Mononuclear cell (primary cell): ENCODE results near the gene TMED5. TPM values are rescaled to one million over a fixed set of nuclear protein-coding genes. Genes with fewer than 3 reads are reported as not detected.

ENCODE experiments used
- H3K27me3 ChIP-seq: 2 replicates; pipeline ENCODE4 v1.6.0; 2011; ENCODE audit warnings: low read length, control low read depth; ENCODE audit not compliant: insufficient read depth
- H3K4me1 ChIP-seq: 2 replicates; pipeline ENCODE4 v1.5.1; 2011; ENCODE audit warnings: mild to moderate bottlenecking, low read length, control low read depth; ENCODE audit not compliant: insufficient read depth
- H3K4me3 ChIP-seq: 2 replicates; pipeline ENCODE4 v1.5.1; 2011; ENCODE audit warnings: mild to moderate bottlenecking, low read length, moderate library complexity
- H3K9me3 ChIP-seq: 2 replicates; pipeline ENCODE4 v1.5.1; 2011; ENCODE audit warnings: low read depth, mild to moderate bottlenecking, control low read depth, low read length
- total RNA-seq: library from RNA; depleted of rRNA; stranded (reverse); fragments of >200 nt; gene quantifications from one replicate; pipeline ENCODE4 v1.2.3, GENCODE V29; 2012

TMED5 gene
- total RNA-seq, 1 donor, result 93.1 TPM

DNA sequence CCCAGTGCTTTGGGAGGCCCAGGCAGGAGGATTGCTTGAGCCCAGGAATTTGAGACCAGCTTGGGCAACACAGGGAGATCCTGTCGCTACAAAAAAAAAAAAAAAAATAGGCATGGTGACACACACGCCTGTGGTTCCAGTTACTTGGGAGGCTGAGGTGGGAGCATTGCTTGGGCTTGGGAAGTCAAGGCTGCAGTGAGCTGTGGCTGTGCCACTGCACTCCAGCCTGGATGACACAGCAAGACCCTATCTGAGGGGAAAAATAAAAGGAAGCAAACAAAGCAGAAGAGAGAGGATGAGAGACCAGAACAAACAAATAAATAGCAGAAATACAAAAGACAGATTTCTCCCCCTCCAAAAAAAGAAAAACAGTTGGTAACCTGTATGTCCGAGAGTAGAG, 67.1 kb downstream of the TMED5 start:
- Histone ChIP-seq H3K9me3 (no peaks in the 10 kb centered on the region), H3K4me3 (no peak overlapping the region), H3K27me3 (no peaks in the 10 kb centered on the region), H3K4me1 (peaks cover 4% of the 10 kb centered on the region)

DNA sequence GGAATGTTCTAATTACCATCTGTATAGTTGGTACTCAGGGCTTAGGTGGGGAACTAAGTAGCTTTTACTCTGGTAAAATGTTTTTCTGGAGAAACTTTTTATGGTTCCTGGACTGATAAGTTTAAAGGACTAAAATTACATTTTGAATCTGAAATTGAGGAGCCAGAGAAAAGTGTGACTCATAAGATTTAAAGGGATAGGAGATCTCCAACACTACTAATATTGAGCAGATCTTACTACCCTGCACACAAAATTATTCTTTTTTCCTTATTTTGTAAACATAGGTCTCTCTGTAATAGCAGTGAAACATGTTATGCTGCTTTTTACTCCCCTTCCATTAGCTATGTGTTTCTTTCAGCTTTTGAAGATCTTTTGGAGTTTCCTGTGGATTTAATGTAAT, 68.7 kb downstream of the TMED5 start:
- Histone ChIP-seq H3K9me3 (no peaks in the 10 kb centered on the region), H3K27me3 (no peaks in the 10 kb centered on the region), H3K4me3 (no peak overlapping the region), H3K4me1 (peaks cover 4% of the 10 kb centered on the region)

DNA sequence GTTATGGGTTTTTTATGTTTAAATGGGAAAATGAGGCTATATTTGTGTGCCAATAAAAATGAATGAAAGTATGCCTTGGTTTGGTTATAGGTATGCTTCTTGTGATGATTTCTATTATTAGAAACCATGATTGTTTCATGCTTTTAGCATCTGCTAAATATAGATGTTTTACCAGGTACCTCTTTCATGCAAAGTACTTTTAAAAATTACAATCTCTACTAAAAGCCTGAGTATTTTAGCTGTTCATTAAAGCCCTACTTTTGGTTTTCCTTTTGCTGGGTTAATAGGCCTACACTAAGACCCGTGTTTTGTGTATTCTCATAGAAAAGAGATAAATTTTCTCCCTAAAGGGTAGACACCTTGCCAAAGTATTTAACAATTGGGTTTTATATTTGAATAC, 69.1 kb downstream of the TMED5 start:
- Histone ChIP-seq H3K27me3 (no peaks in the 10 kb centered on the region), H3K4me3 (no peak overlapping the region), H3K9me3 (no peaks in the 10 kb centered on the region), H3K4me1 (peaks cover 4% of the 10 kb centered on the region)

DNA sequence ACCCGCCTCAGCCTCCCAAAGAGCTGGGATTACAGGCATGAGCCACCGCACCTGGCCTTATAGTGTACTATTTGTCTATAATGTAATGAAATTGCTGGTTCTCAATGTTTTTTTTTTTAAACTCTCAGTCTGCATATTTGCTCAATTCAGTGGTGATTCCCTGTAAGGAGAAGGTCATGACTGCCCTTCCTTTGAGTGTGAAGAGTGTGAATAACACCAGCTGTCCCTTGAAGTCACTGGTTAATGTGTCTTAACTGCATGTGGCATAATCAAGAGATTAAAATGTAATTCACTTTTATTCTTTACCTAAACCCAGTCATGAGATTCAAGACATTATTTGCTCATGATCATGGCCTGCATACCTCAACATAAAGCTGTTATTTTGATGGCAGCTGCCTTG, 70.6 kb downstream of the TMED5 start:
- no peaks in the 10 kb centered on the region for H3K9me3 ChIP-seq
- H3K4me3 ChIP-seq, result no peak overlapping the region
- peaks cover 4% of the 10 kb centered on the region for H3K4me1 ChIP-seq
- no peaks in the 10 kb centered on the region for H3K27me3 ChIP-seq

DNA sequence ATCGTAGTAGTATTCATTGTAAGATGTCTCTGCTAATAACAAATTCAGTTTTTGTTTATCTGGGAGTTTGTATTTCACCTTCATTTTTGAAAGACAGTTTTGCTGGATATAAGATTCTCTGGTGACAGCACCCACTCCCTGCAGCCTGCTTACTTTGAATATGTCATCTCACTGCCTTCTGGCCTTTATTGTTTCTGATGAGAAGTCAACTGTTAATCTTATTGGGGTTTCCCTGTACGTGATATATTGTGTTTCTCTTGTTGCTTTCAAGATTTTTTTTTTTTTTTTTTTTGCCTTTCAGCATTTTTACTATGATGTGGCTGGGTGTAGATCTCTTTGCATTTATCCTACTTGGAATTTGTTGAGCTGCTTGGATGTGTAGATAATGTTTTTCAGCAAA, 71.9 kb downstream of the TMED5 start:
- H3K9me3 ChIP-seq, result no peaks in the 10 kb centered on the region
- H3K27me3 ChIP-seq, result no peaks in the 10 kb centered on the region
- no peak overlapping the region for H3K4me3 ChIP-seq
- peaks cover 4% of the 10 kb centered on the region for H3K4me1 ChIP-seq

DNA sequence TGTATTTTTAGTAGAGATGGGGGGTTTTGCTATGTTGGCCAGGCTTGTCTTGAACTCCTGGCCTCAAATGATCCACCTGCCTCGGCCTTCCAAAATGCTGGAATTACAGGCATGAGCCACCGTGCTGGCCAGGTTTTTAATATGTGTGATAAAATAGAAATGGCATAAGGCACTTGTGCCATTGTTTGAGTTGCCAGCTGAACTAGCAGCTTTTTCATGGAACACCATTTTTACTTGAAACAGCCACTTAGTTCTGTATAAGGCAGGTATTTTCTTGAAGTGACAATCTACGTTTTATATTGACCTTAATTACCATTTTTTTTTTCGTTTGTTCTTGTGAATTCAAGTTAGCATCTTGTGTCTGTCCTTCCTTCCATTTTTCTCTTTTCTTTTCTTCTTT, 72.8 kb downstream of the TMED5 start:
- H3K4me3 ChIP-seq, result no peak overlapping the region
- no peaks in the 10 kb centered on the region for H3K27me3 ChIP-seq
- peaks cover 4% of the 10 kb centered on the region for H3K4me1 ChIP-seq
- no peaks in the 10 kb centered on the region for H3K9me3 ChIP-seq

DNA sequence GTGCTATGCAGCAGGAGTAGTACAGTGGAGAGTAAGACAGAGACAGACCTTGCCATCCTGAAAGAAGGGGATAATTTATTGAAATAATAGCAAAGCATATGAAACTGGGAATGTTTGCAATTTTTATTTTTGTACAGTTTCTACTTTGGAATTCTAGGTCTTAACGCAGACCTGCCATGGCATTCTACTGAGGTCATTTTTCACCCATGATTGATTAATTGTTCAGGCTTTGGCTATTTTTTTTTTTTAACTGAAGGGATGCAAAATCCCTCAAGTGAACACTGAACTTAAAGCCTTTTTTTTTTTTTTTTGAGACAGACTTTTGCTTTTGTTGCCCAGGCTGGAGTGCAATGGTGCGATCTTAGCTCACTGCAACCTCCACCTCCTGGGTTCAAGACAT, 74.0 kb downstream of the TMED5 start:
- Histone ChIP-seq H3K4me3 (no peak overlapping the region), H3K9me3 (no peaks in the 10 kb centered on the region), H3K4me1 (no peaks in the 10 kb centered on the region), H3K27me3 (no peaks in the 10 kb centered on the region)

DNA sequence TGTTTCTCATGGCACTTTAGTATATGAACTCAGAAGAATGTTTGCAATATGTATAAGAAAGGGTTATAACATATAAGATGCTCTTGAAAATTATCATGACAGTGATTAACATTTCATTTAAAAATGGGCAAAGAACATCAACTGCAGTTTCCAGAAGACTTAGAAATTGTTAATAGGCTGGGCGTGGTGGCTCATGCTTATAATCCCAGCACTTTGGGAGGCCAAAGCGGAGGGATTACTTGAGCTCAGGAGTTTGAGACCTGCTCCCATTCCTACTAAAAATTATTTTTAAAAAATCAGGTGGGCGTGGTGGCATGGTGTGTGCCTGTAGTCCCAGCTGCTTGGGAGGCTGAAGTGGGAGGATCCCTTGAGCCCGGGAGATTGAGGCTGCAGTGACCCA, 78.1 kb downstream of the TMED5 start:
- Histone ChIP-seq H3K4me1 (peaks cover 4% of the 10 kb centered on the region), H3K9me3 (no peaks in the 10 kb centered on the region), H3K4me3 (no peak overlapping the region), H3K27me3 (no peaks in the 10 kb centered on the region)

Other genes starting within 250 kb of the TMED5 start
- 6.8 TPM for gene DIPK1A, start 219.0 kb downstream of the TMED5 start, total RNA-seq
- 53.6 TPM for gene MTF2, start 101.1 kb downstream of the TMED5 start, total RNA-seq
- gene CCDC18, start 311 bp upstream of the TMED5 start, total RNA-seq, result 7.6 TPM
- 50.1 TPM for gene DR1, start 165.5 kb upstream of the TMED5 start, total RNA-seq